Endothelial cell (in vitro differentiated cells): ENCODE results near the gene NCK1. TPM values are rescaled to one million over a fixed set of nuclear protein-coding genes. Genes with fewer than 3 reads are reported as not detected.

ENCODE experiments used
- DNase-seq: peaks from one replicate; pipeline ENCODE4 v3.0.0; 2021; ENCODE audit warnings: low spot score
- H3K27ac Mint-ChIP-seq: one replicate; pipeline ENCODE4 v1.8.0; 2021; ENCODE audit warnings: mixed read lengths, inconsistent platforms; ENCODE audit not compliant: unreplicated experiment
- H3K27me3 Mint-ChIP-seq: one replicate; pipeline ENCODE4 v1.8.0; 2021; ENCODE audit warnings: mild to moderate bottlenecking, moderate library complexity, mixed read lengths, inconsistent platforms; ENCODE audit not compliant: unreplicated experiment
- H3K36me3 Mint-ChIP-seq: one replicate; pipeline ENCODE4 v1.8.0; 2021; ENCODE audit warnings: mild to moderate bottlenecking, low read depth, mixed read lengths, inconsistent platforms; ENCODE audit not compliant: unreplicated experiment
- H3K4me1 Mint-ChIP-seq: one replicate; pipeline ENCODE4 v1.8.0; 2021; ENCODE audit warnings: mild to moderate bottlenecking, mixed read lengths, inconsistent platforms; ENCODE audit not compliant: unreplicated experiment
- H3K4me3 Mint-ChIP-seq: one replicate; pipeline ENCODE4 v1.8.0; 2021; ENCODE audit warnings: mild to moderate bottlenecking, mixed read lengths, inconsistent platforms; ENCODE audit not compliant: unreplicated experiment
- H3K9me3 Mint-ChIP-seq: one replicate; pipeline ENCODE4 v1.8.0; 2021; ENCODE audit warnings: mixed read lengths, inconsistent platforms; ENCODE audit not compliant: unreplicated experiment
- total RNA-seq: library from RNA; stranded (reverse); fragmentation: NEBNext Ultra II Directional; extraction: Animal tissue kit (Norgen Biotek cat#: 25700); gene quantifications from one replicate; pipeline ENCODE4 v1.2.1, GENCODE V29; 2021; ENCODE audit not compliant: unreplicated experiment
- TF ChIP-seq, protein P1 (sequence below): fragments of 200-600 bp; sonication (generic); IDR thresholded peaks from one replicate; pipeline ENCODE4 v1.5.0; 2021; ENCODE audit warnings: antibody characterized with exemption; ENCODE audit not compliant: unreplicated experiment

The NCK1 gene
- total RNA-seq, 1 donor from 2014 or later: 53.9 TPM

- Mint-ChIP-seq H3K27me3 (no peaks in the 10 kb centered on the region), H3K36me3 (peaks cover 8% of the 10 kb centered on the region), H3K9me3 (no peaks in the 10 kb centered on the region), H3K4me1 (peaks cover 14% of the 10 kb centered on the region), H3K4me3 (no peak overlapping the region), H3K27ac (no peak overlapping the region)
- DNase-seq: no peak
- TF ChIP-seq, protein P1, sequence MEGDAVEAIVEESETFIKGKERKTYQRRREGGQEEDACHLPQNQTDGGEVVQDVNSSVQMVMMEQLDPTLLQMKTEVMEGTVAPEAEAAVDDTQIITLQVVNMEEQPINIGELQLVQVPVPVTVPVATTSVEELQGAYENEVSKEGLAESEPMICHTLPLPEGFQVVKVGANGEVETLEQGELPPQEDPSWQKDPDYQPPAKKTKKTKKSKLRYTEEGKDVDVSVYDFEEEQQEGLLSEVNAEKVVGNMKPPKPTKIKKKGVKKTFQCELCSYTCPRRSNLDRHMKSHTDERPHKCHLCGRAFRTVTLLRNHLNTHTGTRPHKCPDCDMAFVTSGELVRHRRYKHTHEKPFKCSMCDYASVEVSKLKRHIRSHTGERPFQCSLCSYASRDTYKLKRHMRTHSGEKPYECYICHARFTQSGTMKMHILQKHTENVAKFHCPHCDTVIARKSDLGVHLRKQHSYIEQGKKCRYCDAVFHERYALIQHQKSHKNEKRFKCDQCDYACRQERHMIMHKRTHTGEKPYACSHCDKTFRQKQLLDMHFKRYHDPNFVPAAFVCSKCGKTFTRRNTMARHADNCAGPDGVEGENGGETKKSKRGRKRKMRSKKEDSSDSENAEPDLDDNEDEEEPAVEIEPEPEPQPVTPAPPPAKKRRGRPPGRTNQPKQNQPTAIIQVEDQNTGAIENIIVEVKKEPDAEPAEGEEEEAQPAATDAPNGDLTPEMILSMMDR: no peak
These were observed 93.8 kb downstream of the NCK1 start for GRCh38 chr3:136955813-136956212.

- Mint-ChIP-seq H3K4me3 (no peak overlapping the region), H3K4me1 (peaks cover 14% of the 10 kb centered on the region), H3K9me3 (no peaks in the 10 kb centered on the region), H3K27me3 (no peaks in the 10 kb centered on the region), H3K36me3 (peaks cover 8% of the 10 kb centered on the region), H3K27ac (no peak overlapping the region)
- TF ChIP-seq, protein P1: no peak
- no peak for DNase-seq
These were observed 95.0 kb downstream of the NCK1 start for GRCh38 chr3:136956971-136957370.

GRCh38 chr3:136957751-136958288 lies 95.8 kb downstream of the NCK1 start, which contains the start of gene IL20RB:
Gene IL20RB (plus strand): TSS chr3:136957983. CDS start chr3:136958114, 131 bp downstream.
- no peak within 1 kb of the TSS for H3K27ac Mint-ChIP-seq
- TF ChIP-seq, protein P1: no peak
- H3K27me3 Mint-ChIP-seq: no peaks in the 10 kb centered on the region
- H3K36me3 Mint-ChIP-seq: peaks cover 8% of the 10 kb centered on the region
- H3K4me1 Mint-ChIP-seq: peaks cover 14% of the 10 kb centered on the region
- no peak within 1 kb of the TSS for H3K4me3 Mint-ChIP-seq
- H3K9me3 Mint-ChIP-seq: no peaks in the 10 kb centered on the region
- no peak for DNase-seq

DNA sequence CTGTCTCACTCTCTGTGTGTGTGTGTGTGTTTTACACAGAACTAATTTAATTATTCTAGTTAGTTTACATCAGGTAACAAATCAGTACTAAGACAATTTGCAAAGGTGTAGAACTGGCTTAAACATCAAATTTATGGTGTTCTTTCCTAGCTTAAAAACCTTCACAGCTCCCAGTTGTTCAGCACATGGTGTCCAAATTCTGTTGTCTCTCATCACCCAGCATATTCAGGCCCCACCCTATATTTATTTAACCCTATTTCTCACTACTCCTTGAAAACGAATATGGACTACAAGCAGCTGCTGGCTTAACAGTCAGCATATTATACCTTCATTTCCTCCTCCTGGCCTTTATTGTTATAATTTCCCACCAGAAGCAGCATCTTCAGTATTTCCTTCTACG lies 96.9 kb downstream of the NCK1 start:
- H3K27me3 Mint-ChIP-seq: no peaks in the 10 kb centered on the region
- peaks cover 10% of the 10 kb centered on the region for H3K4me1 Mint-ChIP-seq
- H3K36me3 Mint-ChIP-seq: peaks cover 8% of the 10 kb centered on the region
- TF ChIP-seq, protein P1: no peak
- H3K27ac Mint-ChIP-seq: no peak overlapping the region
- no peak for DNase-seq
- no peaks in the 10 kb centered on the region for H3K9me3 Mint-ChIP-seq
- H3K4me3 Mint-ChIP-seq: no peak overlapping the region

GRCh38 chr3:136959599-136959998 lies 97.6 kb downstream of the NCK1 start:
- H3K27me3 Mint-ChIP-seq: no peaks in the 10 kb centered on the region
- H3K36me3 Mint-ChIP-seq: peaks cover 7% of the 10 kb centered on the region
- no peak overlapping the region for H3K4me3 Mint-ChIP-seq
- DNase-seq: no peak
- TF ChIP-seq, protein P1: no peak
- H3K9me3 Mint-ChIP-seq: no peaks in the 10 kb centered on the region
- H3K27ac Mint-ChIP-seq: no peak overlapping the region
- H3K4me1 Mint-ChIP-seq: peaks cover 10% of the 10 kb centered on the region
